Hepatocyte (in vitro differentiated cells): Measurements from ENCODE around the gene PRKG1. TPM values are rescaled to one million over a fixed set of nuclear protein-coding genes. Genes with fewer than 3 reads are reported as not detected.

Source experiments
- DNase-seq: peaks from one replicate; pipeline ENCODE4 v3.0.0-alpha.2; 2016; ENCODE audit warnings: low spot score
- H2AFZ ChIP-seq: fragments of 200-600 bp; sonication (generic); 2 replicates; pipeline ENCODE4 v1.6.0; 2016; ENCODE audit warnings: antibody characterized with exemption, mild to moderate bottlenecking
- H3K27ac ChIP-seq: fragments of 200-600 bp; sonication (generic); 2 replicates; pipeline ENCODE4 v1.5.1; 2016; ENCODE audit warnings: mild to moderate bottlenecking
- H3K27me3 ChIP-seq: fragments of 200-600 bp; sonication (generic); 2 replicates; pipeline ENCODE4 v1.6.1; 2016
- H3K36me3 ChIP-seq: fragments of 200-600 bp; sonication (generic); replicated peaks from 2 replicates; pipeline ENCODE4 v1.5.1; 2016; ENCODE audit warnings: low read depth; ENCODE audit not compliant: insufficient read depth
- H3K4me1 ChIP-seq: fragments of 200-600 bp; sonication (generic); 2 replicates; pipeline ENCODE4 v1.5.1; 2016; ENCODE audit warnings: mild to moderate bottlenecking, moderate library complexity; ENCODE audit not compliant: insufficient read depth
- H3K4me2 ChIP-seq: fragments of 200-600 bp; sonication (generic); 2 replicates; pipeline ENCODE4 v1.6.0; 2016
- H3K4me3 ChIP-seq: fragments of 200-600 bp; sonication (generic); 2 replicates; pipeline ENCODE4 v1.5.1; 2016; ENCODE audit warnings: mild to moderate bottlenecking
- H3K79me2 ChIP-seq: fragments of 200-600 bp; sonication (generic); 2 replicates; pipeline ENCODE4 v1.6.0; 2017; ENCODE audit warnings: mild to moderate bottlenecking
- H3K9me2 ChIP-seq: fragments of 200-600 bp; sonication (generic); replicated peaks from 2 replicates; pipeline ENCODE4 v1.6.0; 2017; ENCODE audit warnings: mild to moderate bottlenecking; ENCODE audit not compliant: insufficient read depth
- H3K9me3 ChIP-seq: fragments of 200-600 bp; sonication (generic); 2 replicates; pipeline ENCODE4 v1.5.1; 2016; ENCODE audit warnings: low read depth, mild to moderate bottlenecking
- H4K20me1 ChIP-seq: fragments of 200-600 bp; sonication (generic); 2 replicates; pipeline ENCODE4 v1.6.0; 2016; ENCODE audit warnings: mild to moderate bottlenecking; ENCODE audit not compliant: insufficient read depth, poor library complexity, severe bottlenecking
- EZH2 ChIP-seq: fragments of 200-600 bp; sonication (generic); IDR thresholded peaks from 2 replicates; pipeline ENCODE4 v1.6.1; 2016; ENCODE audit warnings: antibody characterized with exemption, mild to moderate bottlenecking, borderline replicate concordance
- EZH2phosphoT487 ChIP-seq: fragments of 200-600 bp; sonication (generic); IDR thresholded peaks from one replicate; pipeline ENCODE4 v1.6.1; 2018; ENCODE audit warnings: antibody characterized with exemption, mild to moderate bottlenecking, low read depth, moderate library complexity; ENCODE audit not compliant: unreplicated experiment, severe bottlenecking
- whole genome bisulfite sequencing: methylation state at CpG from one replicate; pipeline ENCODE4 v1.1.6; 2016; ENCODE audit warnings: low lambda C conversion rate; ENCODE audit errors: missing lambda C conversion rate; 5-methylcytosine and 5-hydroxymethylcytosine counted together
- polyA plus RNA-seq: library from polyadenylated mRNA; unstranded; fragments of >200 nt; fragmentation: Nextera tagmentation; extraction: Ambion mirVana; gene quantifications from 2 replicates; pipeline ENCODE4 v1.2.1, GENCODE V29; 2016
- total RNA-seq: library from RNA; depleted of rRNA; stranded (reverse); fragments of >200 nt; gene quantifications from 2 replicates; pipeline ENCODE4 v1.2.3, GENCODE V29; 2014
- TF ChIP-seq, protein P1 (sequence below): fragments of 200-600 bp; sonication (generic); IDR thresholded peaks from 2 replicates; pipeline ENCODE4 v1.5.1; 2016; ENCODE audit warnings: antibody characterized with exemption, mild to moderate bottlenecking; ENCODE audit not compliant: poor library complexity

Gene PRKG1
- total and polyA plus RNA-seq, 2 experiments from 2014 or later: 4.0 to 8.1 TPM

DNA sequence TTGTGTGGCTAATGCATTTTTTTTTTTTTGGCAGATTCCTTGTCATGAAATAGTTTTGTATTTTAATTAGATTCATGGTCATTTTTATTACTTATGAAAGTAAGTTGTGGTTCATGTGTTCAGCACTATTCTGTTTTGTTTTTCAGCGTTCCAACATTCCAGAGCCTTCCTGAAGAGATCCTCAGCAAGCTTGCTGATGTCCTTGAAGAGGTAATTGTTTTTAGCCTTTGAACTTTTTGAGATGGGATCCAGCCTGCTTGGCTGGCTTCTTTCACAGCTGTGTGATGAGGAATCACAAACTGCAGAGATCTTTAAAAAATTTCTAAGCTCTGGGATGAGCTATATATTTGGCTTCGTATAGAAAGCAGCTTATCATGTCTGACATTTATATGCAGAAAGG, 833.1 kb downstream of the PRKG1 start:
- Histone ChIP-seq H3K9me3 (no peaks in the 10 kb centered on the region), H4K20me1 (no peaks in the 10 kb centered on the region), H3K27ac (no peak overlapping the region), H3K79me2 (no peaks in the 10 kb centered on the region), H3K9me2 (no peaks in the 10 kb centered on the region), H3K4me3 (no peak overlapping the region), H2AFZ (no peak overlapping the region), H3K36me3 (no peaks in the 10 kb centered on the region), H3K27me3 (no peaks in the 10 kb centered on the region), H3K4me1 (no peaks in the 10 kb centered on the region), H3K4me2 (no peak overlapping the region)
- WGBS: 47% methylated on average over 2 of the region's 2 CpGs
- DNase-seq: no peak
- TF ChIP-seq EZH2phosphoT487: no peak
- TF ChIP-seq, protein P1, sequence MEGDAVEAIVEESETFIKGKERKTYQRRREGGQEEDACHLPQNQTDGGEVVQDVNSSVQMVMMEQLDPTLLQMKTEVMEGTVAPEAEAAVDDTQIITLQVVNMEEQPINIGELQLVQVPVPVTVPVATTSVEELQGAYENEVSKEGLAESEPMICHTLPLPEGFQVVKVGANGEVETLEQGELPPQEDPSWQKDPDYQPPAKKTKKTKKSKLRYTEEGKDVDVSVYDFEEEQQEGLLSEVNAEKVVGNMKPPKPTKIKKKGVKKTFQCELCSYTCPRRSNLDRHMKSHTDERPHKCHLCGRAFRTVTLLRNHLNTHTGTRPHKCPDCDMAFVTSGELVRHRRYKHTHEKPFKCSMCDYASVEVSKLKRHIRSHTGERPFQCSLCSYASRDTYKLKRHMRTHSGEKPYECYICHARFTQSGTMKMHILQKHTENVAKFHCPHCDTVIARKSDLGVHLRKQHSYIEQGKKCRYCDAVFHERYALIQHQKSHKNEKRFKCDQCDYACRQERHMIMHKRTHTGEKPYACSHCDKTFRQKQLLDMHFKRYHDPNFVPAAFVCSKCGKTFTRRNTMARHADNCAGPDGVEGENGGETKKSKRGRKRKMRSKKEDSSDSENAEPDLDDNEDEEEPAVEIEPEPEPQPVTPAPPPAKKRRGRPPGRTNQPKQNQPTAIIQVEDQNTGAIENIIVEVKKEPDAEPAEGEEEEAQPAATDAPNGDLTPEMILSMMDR: no peak
- no peak for TF ChIP-seq EZH2

DNA sequence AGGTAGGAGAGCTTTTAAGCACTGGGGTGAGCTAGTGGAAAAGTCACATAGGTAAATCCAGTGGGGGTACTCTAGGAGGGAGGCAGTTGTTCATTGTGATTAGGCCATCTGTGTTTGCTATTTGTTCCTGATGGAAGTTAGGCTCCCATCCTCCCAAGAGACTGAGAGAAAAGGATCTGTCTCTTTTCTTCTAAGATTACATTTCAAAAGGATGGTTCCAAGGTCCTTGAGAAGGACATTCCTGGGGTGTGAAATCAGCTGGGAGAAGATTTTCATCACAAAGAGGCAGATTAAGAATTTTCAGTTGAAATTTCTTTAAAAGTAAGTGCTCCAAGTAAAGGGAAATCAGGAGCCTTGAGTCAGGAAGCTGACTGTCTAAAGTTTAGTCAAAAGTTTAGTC, 835.9 kb downstream of the PRKG1 start:
- TF ChIP-seq EZH2: no peak
- no peak for TF ChIP-seq EZH2phosphoT487
- TF ChIP-seq, protein P1: no peak
- H3K4me2 ChIP-seq: no peak overlapping the region

DNA sequence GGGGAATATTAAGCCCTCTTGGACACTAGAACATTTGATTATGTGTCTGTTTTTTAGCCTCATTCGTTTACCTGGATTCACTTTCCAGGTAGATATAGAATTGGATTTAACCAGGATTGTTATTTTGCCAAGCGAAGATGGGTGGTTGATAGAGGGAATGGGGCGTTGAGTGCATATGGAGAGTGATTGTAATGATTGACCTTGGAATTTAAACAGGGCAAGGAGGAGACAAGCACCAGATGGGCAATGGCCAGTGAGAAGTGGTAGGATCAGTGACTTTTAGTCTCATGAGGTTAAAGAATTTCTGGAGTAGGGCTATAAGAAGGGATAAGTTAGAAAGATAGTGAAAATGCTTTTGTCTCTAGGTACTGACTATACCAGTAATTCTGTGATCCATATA, 836.3 kb downstream of the PRKG1 start:
- H3K36me3 ChIP-seq: no peaks in the 10 kb centered on the region
- no peaks in the 10 kb centered on the region for H3K27me3 ChIP-seq
- no peaks in the 10 kb centered on the region for H4K20me1 ChIP-seq
- no peak overlapping the region for H3K4me3 ChIP-seq
- H3K9me2 ChIP-seq: no peaks in the 10 kb centered on the region
- no peak overlapping the region for H2AFZ ChIP-seq
- H3K4me1 ChIP-seq: no peaks in the 10 kb centered on the region
- no peaks in the 10 kb centered on the region for H3K79me2 ChIP-seq
- WGBS: 60% methylated on average over 3 of the region's 3 CpGs
- H3K9me3 ChIP-seq: no peaks in the 10 kb centered on the region
- H3K27ac ChIP-seq: no peak overlapping the region
- DNase-seq: no peak
- H3K4me2 ChIP-seq: no peak overlapping the region
- TF ChIP-seq, protein P1: no peak
- no peak for TF ChIP-seq EZH2
- no peak for TF ChIP-seq EZH2phosphoT487

More for the DNA sequence above, 835.9 kb downstream of the PRKG1 start:
- no peak overlapping the region for H3K4me3 ChIP-seq
- no peaks in the 10 kb centered on the region for H4K20me1 ChIP-seq
- H3K27ac ChIP-seq: no peak overlapping the region
- no peaks in the 10 kb centered on the region for H3K9me3 ChIP-seq
- H3K27me3 ChIP-seq: no peaks in the 10 kb centered on the region
- H3K4me1 ChIP-seq: no peaks in the 10 kb centered on the region
- DNase-seq: no peak
- H3K79me2 ChIP-seq: no peaks in the 10 kb centered on the region
- no peak overlapping the region for H2AFZ ChIP-seq
- H3K36me3 ChIP-seq: no peaks in the 10 kb centered on the region
- H3K9me2 ChIP-seq: no peaks in the 10 kb centered on the region

DNA sequence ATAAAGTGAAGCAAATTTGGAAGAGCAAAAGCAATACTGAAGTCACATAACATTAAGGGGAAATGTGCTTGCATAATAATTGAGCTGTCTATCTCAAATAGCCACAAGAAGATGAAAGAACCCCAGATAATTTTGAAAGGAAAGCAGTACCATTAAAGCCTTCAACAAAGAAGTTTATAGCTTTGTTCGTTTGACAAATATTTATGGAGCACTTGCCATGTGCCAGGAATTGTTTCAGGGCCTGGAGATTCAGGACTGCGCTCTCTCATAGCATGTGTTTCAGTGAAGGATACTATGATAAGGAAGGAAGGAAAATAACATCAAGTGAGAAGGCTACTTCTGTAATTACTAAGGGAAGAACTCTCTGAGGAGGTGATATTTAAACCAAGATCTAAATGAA, 837.4 kb downstream of the PRKG1 start:
- no peak for DNase-seq
- no peaks in the 10 kb centered on the region for H4K20me1 ChIP-seq
- H3K4me2 ChIP-seq: no peak overlapping the region
- H3K4me1 ChIP-seq: no peaks in the 10 kb centered on the region
- no peaks in the 10 kb centered on the region for H3K36me3 ChIP-seq
- H3K4me3 ChIP-seq: no peak overlapping the region
- TF ChIP-seq EZH2phosphoT487 (no peak), EZH2 (no peak)
- TF ChIP-seq, protein P1: no peak
- no peaks in the 10 kb centered on the region for H3K9me3 ChIP-seq
- no peaks in the 10 kb centered on the region for H3K27me3 ChIP-seq
- no peak overlapping the region for H2AFZ ChIP-seq
- H3K27ac ChIP-seq: no peak overlapping the region
- H3K79me2 ChIP-seq: no peaks in the 10 kb centered on the region
- no peaks in the 10 kb centered on the region for H3K9me2 ChIP-seq
- 26% methylated on average over 2 of the region's 2 CpGs for WGBS
